ENCODE measurements around the gene PCDH7.

GRCh38 chr4:30743897-30744296 lies 23.7 kb downstream of the PCDH7 start:
- TF ChIP-seq CTCF (conservative IDR thresholded peaks at IDR 0.05; ENCODE audit: low read depth in 2 of 2) = no peak
- no peak for TF ChIP-seq EZH2 (IDR thresholded peaks at IDR 0.05; ENCODE audit: low read depth, unreplicated experiment)
- TF ChIP-seq EZH2phosphoT487 (IDR thresholded peaks at IDR 0.05; ENCODE audit: unreplicated experiment) = no peak
- TF ChIP-seq REST (IDR thresholded peaks at IDR 0.05; ENCODE audit: unreplicated experiment) = no peak
- TF ChIP-seq POLR2AphosphoS5 (IDR thresholded peaks at IDR 0.05; ENCODE audit: low read depth) = no peak
- TF ChIP-seq JUNB (IDR thresholded peaks at IDR 0.05; ENCODE audit: unreplicated experiment) = no peak
- TF ChIP-seq CREB1 (CRISPR knock-in tag; IDR thresholded peaks at IDR 0.05; ENCODE audit: low read depth) = no peak
- no peak for TF ChIP-seq ZNF114 (CRISPR knock-in tag; IDR thresholded peaks at IDR 0.05)
- TF ChIP-seq STAT1 (IDR thresholded peaks at IDR 0.05; ENCODE audit: unreplicated experiment) = no peak
- no peak for TF ChIP-seq ETS1 (IDR thresholded peaks at IDR 0.05)
- no peak for TF ChIP-seq ZNF331 (CRISPR knock-in tag; IDR thresholded peaks at IDR 0.05; ENCODE audit: low read depth)
- no peak for TF ChIP-seq ZNF462 (CRISPR knock-in tag; IDR thresholded peaks at IDR 0.05)
